HG03432 (cell line): ENCODE measurements around the gene SASH1.

Source experiments
- ATAC-seq: cut with Tn5 transposase; IDR thresholded peaks from one replicate; pipeline ENCODE4 v1.9.1; 2021; ENCODE audit warnings: mild to moderate bottlenecking, moderate library complexity; ENCODE audit not compliant: unreplicated experiment

Gene SASH1

DNA sequence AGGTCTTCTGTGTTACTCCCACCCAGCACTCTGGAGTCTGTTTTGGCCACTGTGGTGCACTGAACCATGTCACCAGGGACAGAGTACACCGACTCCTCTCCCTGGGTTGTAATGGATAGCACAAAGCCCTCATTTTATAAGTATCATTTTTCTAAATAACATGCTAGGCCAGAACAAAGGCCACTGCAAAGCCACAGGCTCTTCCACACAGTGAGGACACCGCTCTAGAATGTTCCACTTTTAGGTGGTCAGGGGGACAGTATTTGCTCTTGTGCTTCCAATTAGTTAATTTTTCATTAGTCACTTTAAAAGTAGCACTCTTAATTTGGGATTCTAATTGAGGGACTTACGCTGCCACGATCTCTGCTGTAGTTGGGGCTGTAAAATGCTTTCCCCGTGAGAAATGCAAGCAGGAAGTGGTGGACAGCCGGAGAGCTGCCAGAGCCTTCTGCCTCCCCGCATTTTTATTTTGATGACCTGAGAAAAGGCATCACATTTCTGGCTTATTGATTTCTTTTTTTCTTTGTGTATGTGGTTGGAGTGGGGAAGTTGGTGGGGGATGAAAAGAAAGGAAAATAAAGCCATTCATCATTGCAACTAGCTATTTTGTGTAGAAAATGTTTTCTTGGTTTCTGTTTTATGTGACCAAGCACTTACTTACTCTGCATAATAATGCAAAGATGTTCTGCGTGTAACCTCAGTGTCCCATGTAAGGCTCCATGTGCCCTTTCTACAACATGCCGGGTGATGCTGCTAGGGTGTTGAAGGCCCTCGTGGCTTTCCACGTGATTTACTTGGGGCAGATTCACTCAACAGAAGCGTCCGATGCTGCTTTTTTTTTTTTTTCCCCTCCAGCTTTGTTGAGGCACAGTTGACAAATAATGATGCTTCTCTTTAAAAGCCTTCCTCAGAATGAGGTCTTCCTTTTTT lies 195.9 kb downstream of the SASH1 start:
- no peak for ATAC-seq

DNA sequence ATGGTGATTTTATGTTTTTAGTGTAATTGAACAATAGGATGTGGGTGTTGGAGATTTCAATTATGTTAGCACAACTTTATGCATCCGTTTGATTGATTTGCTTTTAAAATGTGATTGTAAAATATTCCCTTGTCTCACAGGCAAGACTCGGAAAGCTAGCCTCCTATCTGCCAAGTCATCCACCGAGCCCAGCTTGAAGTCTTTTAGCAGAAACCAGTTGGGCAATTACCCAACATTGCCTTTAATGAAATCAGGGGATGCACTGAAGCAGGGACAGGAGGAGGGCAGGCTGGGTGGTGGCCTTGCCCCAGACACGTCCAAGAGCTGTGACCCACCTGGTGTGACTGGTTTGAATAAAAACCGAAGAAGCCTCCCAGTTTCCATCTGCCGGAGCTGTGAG lies 200.9 kb downstream of the SASH1 start:
- ATAC-seq: no peak

DNA sequence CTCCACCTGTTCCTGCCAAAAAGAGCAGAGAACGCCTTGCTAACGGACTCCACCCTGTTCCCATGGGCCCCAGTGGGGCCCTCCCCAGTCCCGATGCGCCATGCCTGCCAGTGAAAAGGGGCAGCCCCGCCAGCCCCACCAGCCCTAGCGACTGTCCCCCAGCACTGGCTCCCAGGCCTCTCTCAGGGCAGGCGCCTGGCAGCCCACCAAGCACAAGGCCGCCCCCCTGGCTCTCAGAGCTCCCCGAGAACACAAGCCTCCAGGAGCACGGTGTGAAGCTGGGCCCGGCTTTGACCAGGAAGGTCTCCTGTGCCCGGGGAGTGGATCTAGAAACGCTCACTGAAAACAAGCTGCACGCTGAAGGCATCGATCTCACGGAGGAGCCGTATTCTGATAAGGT lies 201.8 kb downstream of the SASH1 start:
- ATAC-seq: no peak

DNA sequence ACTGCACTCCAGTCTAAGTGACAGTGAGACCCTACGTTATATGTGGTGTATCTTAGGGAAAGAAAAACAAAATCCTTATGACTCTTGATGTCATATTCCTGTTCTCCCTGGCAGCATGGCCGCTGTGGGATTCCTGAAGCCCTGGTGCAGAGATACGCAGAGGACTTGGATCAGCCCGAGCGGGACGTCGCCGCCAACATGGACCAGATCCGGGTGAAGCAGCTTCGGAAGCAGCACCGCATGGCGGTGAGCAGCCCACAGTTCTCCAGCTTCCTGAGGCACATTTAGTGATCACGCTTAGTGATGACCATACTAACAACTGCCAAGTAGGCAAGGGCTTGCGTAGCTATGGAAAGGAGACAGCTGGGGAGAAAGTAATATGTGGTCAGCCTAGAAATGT lies 203.3 kb downstream of the SASH1 start:
- no peak for ATAC-seq

DNA sequence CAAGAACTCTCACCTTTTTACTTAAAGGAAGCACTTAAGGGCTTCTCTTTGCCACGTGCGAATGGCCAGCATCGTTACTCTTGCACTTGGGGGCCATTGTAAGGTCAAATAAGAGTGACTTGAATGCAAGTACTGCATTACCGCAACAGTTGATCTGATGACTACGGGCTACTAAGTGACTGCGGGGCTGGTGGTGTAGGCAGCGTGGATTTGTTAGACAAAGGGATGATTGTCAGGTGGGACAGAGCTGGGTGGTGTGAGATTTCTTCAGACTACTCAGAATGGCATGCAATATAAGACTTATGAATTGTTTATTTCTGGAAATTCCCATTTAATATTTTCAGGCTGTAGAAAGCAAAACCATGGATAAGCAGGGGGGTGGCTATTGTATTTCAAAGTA lies 204.5 kb downstream of the SASH1 start:
- ATAC-seq: no peak

GRCh38 chr6:148548065-148548748 lies 205.6 kb downstream of the SASH1 start:
- ATAC-seq: no peak

- ATAC-seq: no peak
Measured at GRCh38 chr6:148548749-148549140, 206.1 kb downstream of the SASH1 start.

GRCh38 chr6:148550569-148550968 lies 207.9 kb downstream of the SASH1 start:
- ATAC-seq: no peak

DNA sequence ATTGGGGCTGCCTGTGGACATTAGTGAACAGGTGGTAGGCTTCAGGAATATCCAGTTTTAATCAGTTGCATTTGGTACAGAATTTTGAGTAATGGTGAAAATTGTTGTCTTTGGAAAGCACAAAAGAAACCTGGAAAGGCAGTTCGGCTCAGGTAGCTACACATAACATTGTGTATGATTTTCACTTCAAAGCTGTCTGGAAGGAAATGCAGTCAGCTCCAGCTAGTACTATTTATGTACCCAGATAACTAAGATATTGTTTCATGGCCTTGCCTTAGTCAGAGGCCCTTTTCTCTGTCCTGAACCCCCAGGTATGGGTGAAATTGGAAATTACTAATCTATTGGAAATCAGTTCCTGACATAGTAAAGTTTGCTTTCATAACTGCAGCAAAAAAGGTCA lies 208.6 kb downstream of the SASH1 start:
- ATAC-seq: no peak

DNA sequence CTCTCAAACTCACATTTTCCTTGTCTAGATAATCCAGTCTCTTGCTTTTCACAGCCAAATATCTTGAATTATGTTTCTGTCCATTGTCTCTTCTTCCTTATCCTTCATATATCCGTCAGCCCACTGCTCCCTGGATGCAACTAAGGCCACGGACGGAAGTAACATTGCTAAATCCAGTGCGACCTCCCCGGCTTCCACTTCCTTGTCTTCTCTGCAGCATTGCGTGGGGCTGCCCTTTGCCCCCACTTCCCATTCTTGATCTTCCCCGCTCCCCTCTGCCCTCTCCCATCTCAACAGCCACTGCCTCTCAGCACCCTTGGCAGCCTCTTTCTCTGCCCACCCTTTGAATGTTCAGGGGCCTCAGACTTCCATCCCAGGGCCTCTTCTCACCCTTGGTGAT lies 213.8 kb downstream of the SASH1 start:
- no peak for ATAC-seq

DNA sequence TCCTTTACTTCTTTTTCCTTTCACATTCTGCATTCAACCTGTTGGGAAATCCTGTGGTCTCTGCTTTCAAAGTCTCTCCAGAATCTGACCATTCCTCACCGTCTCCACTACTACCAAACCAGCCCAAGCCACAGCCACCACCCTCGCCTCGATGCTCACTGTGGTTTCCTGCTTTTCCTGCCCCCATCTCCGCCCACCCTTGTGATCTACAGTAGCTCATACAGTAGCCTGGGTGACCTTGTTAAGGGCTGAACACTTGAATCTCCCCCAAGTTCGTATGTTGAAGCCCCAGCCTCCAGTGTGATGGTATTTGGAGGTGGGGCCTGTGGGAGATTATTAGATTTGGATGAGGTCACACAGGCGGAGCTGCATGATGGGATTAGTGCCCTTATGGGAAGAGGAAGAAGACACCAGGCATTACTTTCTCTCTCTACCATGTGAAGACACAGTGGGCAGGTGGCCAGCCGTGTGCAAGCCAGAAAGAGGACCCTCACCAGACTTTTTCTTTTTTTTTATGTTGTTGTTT lies 215.2 kb downstream of the SASH1 start:
- no peak for ATAC-seq

GRCh38 chr6:148559848-148560433 lies 217.3 kb downstream of the SASH1 start:
- ATAC-seq: peak; percentile 90

DNA sequence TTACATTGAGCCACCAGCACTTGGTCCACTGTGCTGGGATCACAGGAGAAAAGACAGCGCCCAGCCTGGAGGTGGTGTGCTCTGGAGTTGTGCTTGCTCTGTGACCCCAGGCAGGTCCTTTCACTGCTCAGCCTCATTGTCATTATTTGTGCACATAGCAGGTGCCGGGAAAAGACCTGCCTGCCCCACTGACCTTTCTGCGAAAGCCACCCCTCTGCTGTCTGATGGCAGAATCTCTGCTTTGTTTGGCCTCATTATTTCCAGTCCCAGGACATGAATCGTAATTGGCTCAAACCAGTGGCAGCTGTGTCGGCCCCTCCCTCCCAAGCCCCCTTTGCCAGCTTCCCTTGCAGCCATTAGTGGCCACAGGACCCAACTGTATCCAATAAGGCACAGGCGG lies 219.0 kb downstream of the SASH1 start:
- ATAC-seq: no peak

DNA sequence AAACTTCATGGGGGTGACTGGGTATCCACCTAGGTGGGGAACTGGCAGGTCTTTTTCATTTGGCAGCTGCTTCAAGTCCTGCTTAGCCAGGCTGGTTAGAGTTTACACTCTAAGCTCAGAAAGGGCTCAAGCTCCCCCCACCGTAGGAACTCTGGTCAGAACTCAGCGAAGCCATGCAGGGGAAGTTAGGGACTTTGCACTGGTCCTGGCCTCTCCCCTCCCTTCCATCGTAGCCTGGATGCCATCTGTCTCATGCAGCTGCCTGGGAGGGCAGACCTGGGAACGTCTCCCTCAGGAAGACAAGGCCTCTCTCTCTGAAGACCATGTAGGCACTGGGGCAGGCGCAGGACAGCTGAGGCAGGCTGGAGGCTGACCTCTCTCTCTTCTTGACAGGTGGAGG lies 220.4 kb downstream of the SASH1 start:
- no peak for ATAC-seq

GRCh38 chr6:148564494-148565035 lies 221.9 kb downstream of the SASH1 start:
- ATAC-seq: no peak

GRCh38 chr6:148565321-148565926 lies 222.8 kb downstream of the SASH1 start:
- no peak for ATAC-seq

DNA sequence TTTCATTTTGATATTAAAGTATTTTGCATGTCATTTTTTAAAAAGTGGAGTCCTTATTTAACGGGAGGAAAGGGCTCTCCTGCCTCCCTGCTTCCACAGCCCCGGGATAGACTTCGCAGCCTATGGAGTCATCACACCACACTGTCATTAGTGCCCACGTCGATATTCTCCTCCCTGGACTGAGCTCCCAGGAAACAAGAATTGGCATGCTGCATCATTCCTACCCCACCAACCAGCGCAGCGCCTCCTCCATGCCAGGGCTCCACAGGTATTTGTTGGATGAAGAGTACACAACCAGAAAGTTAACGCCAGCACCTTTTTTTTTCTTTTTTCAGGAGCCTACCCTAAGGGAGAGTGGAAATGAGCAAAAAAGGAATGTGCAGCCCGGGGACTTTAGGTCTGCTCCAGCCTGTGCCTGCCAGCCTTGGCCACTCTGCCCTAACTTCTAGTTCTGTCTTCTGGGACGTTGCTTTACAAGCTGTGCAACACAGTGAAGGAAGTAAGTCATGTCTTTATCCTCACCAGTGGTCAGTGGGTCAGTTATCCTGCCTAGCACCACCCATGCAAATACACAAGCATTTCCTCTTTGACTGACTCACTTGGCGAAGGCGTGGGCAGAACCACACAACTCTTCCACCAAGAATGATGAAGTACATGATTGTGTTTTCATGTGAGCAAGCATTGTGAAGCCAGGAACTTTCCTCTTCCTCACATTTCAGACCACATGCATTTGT lies 223.5 kb downstream of the SASH1 start:
- peak; percentile 55 for ATAC-seq

DNA sequence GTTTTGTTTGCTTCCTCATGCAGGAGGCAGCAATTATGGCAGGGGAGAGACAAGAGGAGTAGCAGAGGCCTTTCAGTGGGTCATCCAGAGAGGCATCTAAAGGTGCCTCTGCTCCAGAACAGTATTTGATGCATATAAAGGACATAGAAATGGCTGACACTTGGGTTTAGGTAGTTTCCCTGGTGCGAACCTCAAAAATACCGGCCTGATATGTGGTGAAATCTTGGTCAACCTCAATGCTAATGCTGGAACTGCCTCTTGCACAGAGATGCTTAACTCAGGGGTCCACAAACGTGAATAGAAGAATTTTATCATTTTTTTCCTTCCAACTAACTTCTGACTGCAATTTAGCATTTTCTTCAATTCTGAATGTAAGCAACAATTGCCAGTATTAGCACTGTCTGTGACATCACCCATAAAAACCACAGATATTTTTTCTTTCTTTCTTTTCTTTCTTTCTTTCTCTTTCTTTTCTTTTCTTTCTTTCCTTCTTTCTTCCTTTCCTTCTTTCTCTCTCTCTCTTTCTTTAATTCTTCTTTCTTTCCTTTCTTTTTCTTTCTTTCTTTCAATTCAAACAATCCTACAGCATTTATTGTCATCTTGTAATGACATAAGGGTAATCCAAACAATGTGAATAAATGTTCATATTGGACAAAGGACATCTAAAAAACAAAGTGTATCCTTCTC lies 224.2 kb downstream of the SASH1 start:
- peak; percentile 60 for ATAC-seq

DNA sequence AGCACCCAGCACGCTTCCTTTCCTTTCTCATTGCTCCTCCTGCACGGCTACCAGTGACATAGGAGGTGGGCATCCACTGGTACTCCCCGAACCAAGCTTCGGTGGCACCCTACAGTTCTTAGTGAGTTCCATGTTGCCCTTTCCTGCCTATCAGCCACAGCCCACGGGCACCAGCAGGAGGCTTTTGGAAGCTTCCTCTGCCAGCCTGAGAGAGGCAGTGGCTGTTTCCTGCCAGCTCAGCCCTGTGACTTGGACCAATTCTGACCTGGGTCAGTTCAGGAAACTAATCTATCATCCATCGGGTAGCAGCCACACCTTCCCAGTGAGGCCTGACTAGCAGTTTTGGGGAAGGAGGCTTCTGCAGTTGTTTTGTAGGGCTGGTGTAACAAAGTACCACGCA lies 227.8 kb downstream of the SASH1 start:
- no peak for ATAC-seq
